Mucosa of stomach (tissue), 1 donor: Measurements from ENCODE around the gene CMPK2.

Experiments
- H3K27me3 ChIP-seq: one replicate; pipeline ENCODE4 v1.7.0; 2013; ENCODE audit warnings: mild to moderate bottlenecking, low read length; ENCODE audit not compliant: control insufficient read depth, insufficient read depth
- H3K36me3 ChIP-seq: one replicate; pipeline ENCODE4 v1.7.0; 2013; ENCODE audit warnings: low read length; ENCODE audit not compliant: control insufficient read depth, insufficient read depth
- H3K4me1 ChIP-seq: one replicate; pipeline ENCODE4 v1.7.0; 2013; ENCODE audit warnings: mild to moderate bottlenecking, low read length; ENCODE audit not compliant: control insufficient read depth, insufficient read depth
- H3K4me3 ChIP-seq: one replicate; pipeline ENCODE4 v1.7.0; 2013; ENCODE audit warnings: low read length
- H3K9ac ChIP-seq: one replicate; pipeline ENCODE4 v1.7.0; 2013; ENCODE audit warnings: mild to moderate bottlenecking, low read length, moderate library complexity
- H3K9me3 ChIP-seq: one replicate; pipeline ENCODE4 v1.7.0; 2013; ENCODE audit warnings: mild to moderate bottlenecking, low read length, moderate library complexity; ENCODE audit not compliant: control insufficient read depth
- donor health status: Pancreatic carcinoma.

Gene CMPK2

DNA sequence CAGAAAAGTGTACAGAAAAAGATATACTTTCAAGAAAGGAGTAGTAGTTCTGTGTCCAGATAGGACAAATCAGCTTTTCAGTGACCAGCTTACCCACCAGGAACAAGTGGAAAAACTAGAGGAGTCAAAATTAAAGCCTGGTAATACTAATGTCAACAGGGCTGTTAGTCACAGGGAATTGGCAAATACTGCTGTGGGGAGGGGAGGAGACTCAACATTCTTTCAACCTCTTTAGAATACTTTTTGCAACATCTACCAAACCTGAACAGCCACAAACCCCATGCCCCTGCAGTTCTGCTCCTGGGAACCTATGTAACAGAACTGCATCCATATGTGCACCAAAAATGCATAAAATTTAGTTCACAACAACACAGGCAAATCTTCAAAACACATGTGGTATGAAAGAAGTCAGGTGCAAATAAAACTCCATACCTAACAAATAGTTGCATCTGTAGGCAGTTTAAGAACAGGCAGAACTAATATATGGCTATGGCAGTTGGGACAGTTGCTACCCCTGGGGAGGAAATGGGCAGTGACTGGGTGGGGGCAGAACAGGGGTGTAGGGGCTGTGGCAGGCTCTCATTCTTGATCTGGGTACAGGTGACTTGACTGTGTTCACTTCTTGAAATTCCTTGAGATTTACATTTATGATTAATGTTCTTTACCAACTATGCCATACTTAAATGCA, 9.7 kb downstream of the CMPK2 start:
- Histone ChIP-seq H3K9me3 (no peaks in the 10 kb centered on the region), H3K4me3 (no peak overlapping the region), H3K27me3 (no peaks in the 10 kb centered on the region), H3K4me1 (peaks cover 6% of the 10 kb centered on the region), H3K36me3 (no peaks in the 10 kb centered on the region), H3K9ac (no peak overlapping the region)

- no peak overlapping the region for H3K9ac ChIP-seq
These were observed 11.3 kb downstream of the CMPK2 start for GRCh38 chr2:6854416-6854815.

GRCh38 chr2:6852195-6852594, 13.5 kb downstream of the CMPK2 start:
- H3K27me3 ChIP-seq, result no peaks in the 10 kb centered on the region
- H3K9ac ChIP-seq, result no peak overlapping the region
- H3K4me1 ChIP-seq, result peaks cover 6% of the 10 kb centered on the region
- peaks cover 5% of the 10 kb centered on the region for H3K9me3 ChIP-seq
- H3K4me3 ChIP-seq, result no peak overlapping the region
- H3K36me3 ChIP-seq, result peaks cover 3% of the 10 kb centered on the region

More at GRCh38 chr2:6854416-6854815, 11.3 kb downstream of the CMPK2 start:
- Histone ChIP-seq H3K4me1 (peaks cover 6% of the 10 kb centered on the region), H3K4me3 (no peak overlapping the region), H3K27me3 (no peaks in the 10 kb centered on the region), H3K36me3 (peaks cover 3% of the 10 kb centered on the region), H3K9me3 (no peaks in the 10 kb centered on the region)

- Histone ChIP-seq H3K9ac (no peak overlapping the region), H3K4me3 (no peak overlapping the region), H3K27me3 (no peaks in the 10 kb centered on the region), H3K9me3 (peaks cover 35% of the 10 kb centered on the region), H3K4me1 (no peaks in the 10 kb centered on the region), H3K36me3 (peaks cover 3% of the 10 kb centered on the region)
These were observed 18.6 kb downstream of the CMPK2 start for GRCh38 chr2:6846967-6847681.

DNA sequence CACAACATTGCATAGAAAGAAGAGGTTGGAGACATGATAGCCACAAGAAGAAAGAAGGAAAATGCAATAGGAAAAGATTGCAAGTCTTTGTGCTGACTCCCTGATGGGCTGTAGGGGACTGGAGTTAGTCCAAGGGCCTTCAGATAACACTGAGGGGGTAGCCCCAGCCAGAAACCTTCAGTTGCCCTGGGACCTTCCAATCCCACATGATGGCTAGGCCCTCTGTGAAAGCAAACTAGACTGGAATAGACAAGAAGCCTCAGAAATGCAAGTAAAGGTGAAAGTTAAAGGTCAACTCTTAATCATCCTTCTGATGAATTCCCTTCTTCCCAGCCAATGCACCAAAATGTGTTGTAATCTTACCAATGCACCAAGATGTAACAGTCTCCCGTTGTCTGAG, 19.2 kb downstream of the CMPK2 start:
- Histone ChIP-seq H3K4me1 (no peaks in the 10 kb centered on the region), H3K4me3 (no peak overlapping the region), H3K9ac (no peak overlapping the region), H3K9me3 (peaks cover 35% of the 10 kb centered on the region), H3K36me3 (peaks cover 3% of the 10 kb centered on the region), H3K27me3 (no peaks in the 10 kb centered on the region)

- H3K9me3 ChIP-seq, result peaks cover 35% of the 10 kb centered on the region
- H3K4me3 ChIP-seq, result no peak overlapping the region
These were observed 19.8 kb downstream of the CMPK2 start for GRCh38 chr2:6845903-6846302.

GRCh38 chr2:6845312-6845711, 20.4 kb downstream of the CMPK2 start:
- no peaks in the 10 kb centered on the region for H3K4me1 ChIP-seq
- no peak overlapping the region for H3K9ac ChIP-seq
- peaks cover 35% of the 10 kb centered on the region for H3K9me3 ChIP-seq
- H3K36me3 ChIP-seq, result peaks cover under 1% of the 10 kb centered on the region
- H3K27me3 ChIP-seq, result no peaks in the 10 kb centered on the region
- peak overlapping the region; percentile 2 for H3K4me3 ChIP-seq

More at GRCh38 chr2:6845903-6846302, 19.8 kb downstream of the CMPK2 start:
- Histone ChIP-seq H3K36me3 (peaks cover 3% of the 10 kb centered on the region), H3K9ac (no peak overlapping the region), H3K4me1 (no peaks in the 10 kb centered on the region), H3K27me3 (no peaks in the 10 kb centered on the region)

- no peaks in the 10 kb centered on the region for H3K4me1 ChIP-seq
- no peaks in the 10 kb centered on the region for H3K36me3 ChIP-seq
- H3K9me3 ChIP-seq, result peaks cover 27% of the 10 kb centered on the region
- no peak overlapping the region for H3K4me3 ChIP-seq
- no peak overlapping the region for H3K9ac ChIP-seq
- H3K27me3 ChIP-seq, result no peaks in the 10 kb centered on the region
These were observed 24.0 kb downstream of the CMPK2 start for GRCh38 chr2:6841537-6842287.

GRCh38 chr2:6838673-6839319, 26.9 kb downstream of the CMPK2 start:
- H3K27me3 ChIP-seq, result no peaks in the 10 kb centered on the region
- no peaks in the 10 kb centered on the region for H3K36me3 ChIP-seq
- no peak overlapping the region for H3K9ac ChIP-seq
- no peaks in the 10 kb centered on the region for H3K4me1 ChIP-seq
- no peak overlapping the region for H3K4me3 ChIP-seq
- peaks cover 2% of the 10 kb centered on the region for H3K9me3 ChIP-seq

GRCh38 chr2:6835467-6835866, 30.2 kb downstream of the CMPK2 start:
- no peak overlapping the region for H3K9ac ChIP-seq
- H3K9me3 ChIP-seq, result no peaks in the 10 kb centered on the region
- no peaks in the 10 kb centered on the region for H3K4me1 ChIP-seq
- no peak overlapping the region for H3K4me3 ChIP-seq
- no peaks in the 10 kb centered on the region for H3K36me3 ChIP-seq
- H3K27me3 ChIP-seq, result no peaks in the 10 kb centered on the region

DNA sequence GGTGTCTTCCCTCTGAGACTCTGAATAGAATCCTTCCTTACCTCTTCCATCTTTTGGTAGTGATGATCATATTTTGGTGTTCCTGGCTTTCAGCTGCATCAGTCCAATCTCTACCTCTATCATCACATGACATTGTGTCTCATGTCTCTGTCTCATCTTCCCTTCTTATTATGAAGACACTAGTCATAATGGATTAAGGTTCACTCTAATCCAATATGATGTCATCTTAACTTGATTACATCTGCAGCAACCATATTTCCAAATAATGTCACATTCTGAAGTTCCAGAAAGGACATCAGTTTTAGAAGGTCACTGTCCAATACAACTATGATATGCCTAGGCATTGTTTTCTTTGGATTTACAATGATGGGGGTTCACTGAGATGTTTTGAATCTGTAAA, 31.5 kb downstream of the CMPK2 start:
- Histone ChIP-seq H3K9me3 (no peaks in the 10 kb centered on the region), H3K27me3 (no peaks in the 10 kb centered on the region), H3K9ac (no peak overlapping the region), H3K4me1 (no peaks in the 10 kb centered on the region), H3K4me3 (no peak overlapping the region), H3K36me3 (no peaks in the 10 kb centered on the region)

DNA sequence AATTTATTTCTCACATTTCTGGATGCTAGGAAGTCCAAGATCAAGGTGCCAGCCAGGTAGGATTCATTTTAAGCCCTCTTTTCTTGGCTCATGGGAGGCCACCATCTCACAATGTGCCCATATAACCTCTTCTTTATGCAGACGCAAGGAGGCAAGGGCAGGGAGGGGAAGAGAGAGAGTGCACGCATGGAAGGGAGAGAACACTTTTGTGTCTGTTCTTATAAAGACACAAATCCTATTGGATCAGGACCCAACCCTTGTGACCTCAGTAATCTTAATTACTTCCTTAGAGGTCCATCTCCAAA, 32.5 kb downstream of the CMPK2 start:
- Histone ChIP-seq H3K36me3 (no peaks in the 10 kb centered on the region), H3K27me3 (no peaks in the 10 kb centered on the region), H3K4me1 (no peaks in the 10 kb centered on the region), H3K9ac (no peak overlapping the region), H3K4me3 (no peak overlapping the region), H3K9me3 (no peaks in the 10 kb centered on the region)
